Prostate gland (tissue), 2 donors: ENCODE data around the gene LCE3A.

Experiments used
- CTCF ChIP-seq, 4 experiments: fragments of 200-600 bp in 2 of 4; fragments of 450-650 bp in 2 of 4; sonication (generic) in 2 of 4; IDR thresholded peaks; 1 replicate in 3 of 4; 2 replicates in 1 of 4; pipeline ENCODE4 v1.5.1; 2016 to 2019; ENCODE audit warnings: antibody characterized with exemption in 4 of 4, mild to moderate bottlenecking in 2 of 4, moderate library complexity in 2 of 4
- POLR2A ChIP-seq: fragments of 450-650 bp; IDR thresholded peaks from one replicate; pipeline ENCODE4 v1.6.1; 2016; ENCODE audit warnings: antibody characterized with exemption, mild to moderate bottlenecking

- TF ChIP-seq POLR2A (no peak), CTCF (IDR thresholded peaks at IDR 0.05) (no peak)
Observed at GRCh38 chr1:152630596-152630995, 7.7 kb upstream of the LCE3A start.
